Heart left ventricle (tissue), 16 donors: ENCODE data around the gene PPIG. TPM values are rescaled to one million over a fixed set of nuclear protein-coding genes. Genes with fewer than 3 reads are reported as not detected.
"Not testable (repeated sequence)": the region's sequence is repeated elsewhere in the genome, so short reads cannot be mapped to it uniquely, and the experiment has no call there.

Experiments
- ATAC-seq, 4 donors: fragments of 200-7000 bp; cut with Tn5 transposase; one replicate each; pipeline ENCODE4 v1.9.1; 2020 to 2022; ENCODE audit warnings: moderate library complexity in 4 of 4, mild to moderate bottlenecking in 3 of 4, moderate number of reproducible peaks in 1 of 4
- DNase-seq, 5 donors: peaks; one replicate each; pipeline ENCODE4 v3.0.0-alpha.2; 2020
- H3K27ac ChIP-seq, 12 donors: fragments of 200-600 bp; sonication (generic) in 4 of 12; one replicate each; pipeline versions ENCODE4 v1.5.0 to v1.8.0; 2016 to 2022; ENCODE audit warnings: mild to moderate bottlenecking in 2 of 12
- H3K27me3 ChIP-seq, 9 donors: fragments of 200-600 bp; sonication (generic) in 2 of 9; one replicate each; pipeline versions ENCODE4 v1.5.1 to v1.8.0; 2016 to 2022; ENCODE audit warnings: mild to moderate bottlenecking in 3 of 9
- H3K36me3 ChIP-seq, 9 donors: fragments of 200-600 bp; sonication (generic) in 2 of 9; one replicate each; pipeline versions ENCODE4 v1.5.0 to v1.8.0; 2018 to 2022; ENCODE audit warnings: mild to moderate bottlenecking in 2 of 9
- H3K4me1 ChIP-seq, 12 donors: fragments of 200-600 bp; sonication (generic) in 4 of 12; one replicate each; pipeline versions ENCODE4 v1.5.0 to v1.8.0; 2016 to 2022; ENCODE audit warnings: mild to moderate bottlenecking in 3 of 12
- H3K4me3 ChIP-seq, 12 donors: fragments of 200-600 bp; sonication (generic) in 4 of 12; one replicate each; pipeline versions ENCODE4 v1.5.0 to v1.8.0; 2017 to 2022; ENCODE audit warnings: mild to moderate bottlenecking in 9 of 12, moderate library complexity in 4 of 12
- H3K9me3 ChIP-seq, 12 donors: fragments of 200-600 bp; sonication (generic) in 4 of 12; one replicate each; pipeline versions ENCODE4 v1.5.0 to v1.8.0; 2016 to 2022; ENCODE audit warnings: mild to moderate bottlenecking in 1 of 12
- CTCF ChIP-seq, 12 donors: fragments of 200-600 bp; sonication (generic) in 4 of 12; IDR thresholded peaks; one replicate each; pipeline versions ENCODE4 v1.5.0 to v1.8.0; 2018 to 2022; ENCODE audit warnings: antibody characterized with exemption in 12 of 12, mild to moderate bottlenecking in 5 of 12
- POLR2A ChIP-seq, 2 donors: fragments of 450-650 bp; IDR thresholded peaks; one replicate each; pipeline ENCODE4 v1.6.1; 2017; ENCODE audit warnings: antibody characterized with exemption in 2 of 2, mild to moderate bottlenecking in 2 of 2, moderate library complexity in 2 of 2
- WGBS, 4 donors: extraction: QIAGEN DNeasy Blood & Tissue Kit in 2 of 4; methylation state at CpG; one replicate each; pipeline versions ENCODE4 v1.1.5 to v1.1.7; 2013 to 2018; 5-methylcytosine and 5-hydroxymethylcytosine counted together
- intact Hi-C, 10 donors: fragments of 100-400 bp; cut with DNase I; formaldehyde crosslinking; loops; one replicate each; pipeline versions ENCODE4 v1.11.1 to v1.14.2; 2022
- polyA plus RNA-seq, 2 donors: library from polyadenylated mRNA; stranded (reverse); fragments of 200-250 nt; gene quantifications; one replicate each; pipeline ENCODE4 v1.2.3, GENCODE V29; 2013
- total RNA-seq, 9 donors: library from RNA; depleted of rRNA in 2 of 9; stranded (reverse); fragments of >200 nt in 2 of 9; fragmentation: NEBNext Ultra II Directional in 3 of 9; extraction: Animal tissue kit (Norgen Biotek cat#: 25700) in 3 of 9; gene quantifications; one replicate each; pipeline versions ENCODE4 v1.1.0 to v1.2.4, GENCODE V29; 2016 to 2023
- donor health status: ischemic (EF 13 %, LVEDD 7.1; RV severe dilation, severe dysfunction).
- donor health status: healthy with polysubstance abuse.
- donor health status: DM: no; HTN: yes; CAD: no.
- donor health status: DM: no; HTN: no; CAD: no.
- donor health status: ischemic (EF 25% LVEDD 6.9; RV normal size, moderate dysfunction).
- donor health status: ischemic (EF 25% LVEDD 5.7; RV mildly dilated, moderate dysfunction).
- donor health status: healthy.
- donor health status: DM: yes; HTN: yes; CAD: no.
- donor health status: ischemic (EF 35%, LVEDD 5.7; RV mildly dilated, moderate dysfunction).
- donor health status: nonischemic (EF 11% LVEDD 7.7; RV severe dilation, severe dysfunction).
- donor health status: DM: yes; HTN: yes; CAD: no.
- donor health status: PGD.
- donor health status: ischemic (EF 29% LVEDD 5.4; RV normal size, mild dysfunction).
- donor health status: nonischemic (EF 23%, LVEDD 6.1; RV moderate dilation, normal function).

The PPIG gene
- total and polyA plus RNA-seq, 11 donors = 19.9 to 69.6 (median 39.9) TPM

GRCh38 chr2:169579044-169579443 lies 5.1 kb upstream of the PPIG start:
- 58 to 65% (median 62%) methylated on average over 6 of the region's 6 CpGs for WGBS, 4 donors
- no peak overlapping the region for H3K4me3 ChIP-seq
- intact Hi-C loops = no loop called here

GRCh38 chr2:169582552-169583266 lies 1.4 kb upstream of the PPIG start:
- not testable (repeated sequence) for H3K27me3 ChIP-seq, H3K9me3 ChIP-seq, H3K36me3 ChIP-seq, H3K27ac ChIP-seq, DNase-seq, H3K4me3 ChIP-seq, ATAC-seq
- intact Hi-C loops = loop anchor here in 3 of 10 donors (10.0 kb wide), 2 partner anchors 112 to 212 kb away; partner anchors contain the start of genes CFAP210 (in 2 of the 3), PHOSPHO2 (in 2 of the 3) and SSB (in 1 of the 3)
- peaks cover 9 to 28% (median 22%) of the 10 kb centered on the region in 12 donors for H3K4me1 ChIP-seq
- WGBS, 4 donors = 96 to 97% (median 97%) methylated on average over 10 of the region's 10 CpGs

More at GRCh38 chr2:169579044-169579443, 5.1 kb upstream of the PPIG start:
- peaks cover 0 to 4% (median 0%) of the 10 kb centered on the region in 12 donors for H3K9me3 ChIP-seq
- H3K27ac ChIP-seq = no peak overlapping the region
- no peaks in the 10 kb centered on the region for H3K36me3 ChIP-seq
- TF ChIP-seq POLR2A (IDR thresholded peaks at IDR 0.05) = no peak
- TF ChIP-seq CTCF (IDR thresholded peaks at IDR 0.05) = no peak
- ATAC-seq = no peak
- DNase-seq = no peak
- H3K27me3 ChIP-seq = no peaks in the 10 kb centered on the region
- H3K4me1 ChIP-seq = peaks cover 0 to 4% (median 0%) of the 10 kb centered on the region in 12 donors

GRCh38 chr2:169583518-169583917 lies 633 bp upstream of the PPIG start:
- no peaks in the 10 kb centered on the region for H3K36me3 ChIP-seq
- peaks cover 0 to 4% (median 0%) of the 10 kb centered on the region in 12 donors for H3K9me3 ChIP-seq
- 92 to 96% (median 95%) methylated on average over 5 of the region's 5 CpGs for WGBS, 4 donors
- no peaks in the 10 kb centered on the region for H3K27me3 ChIP-seq
- H3K4me1 ChIP-seq = peaks cover 9 to 32% (median 22%) of the 10 kb centered on the region in 12 donors
- ATAC-seq (no peak), DNase-seq (no peak)
- TF ChIP-seq CTCF (IDR thresholded peaks at IDR 0.05) (no peak), POLR2A (IDR thresholded peaks at IDR 0.05) (no peak)
- peak overlapping the region in 5 of 12 donors; percentile 72 to 90 (median 81) for H3K4me3 ChIP-seq
- H3K27ac ChIP-seq = peak overlapping the region in 9 of 12 donors; percentile 94 to 99 (median 97)
- intact Hi-C loops = loop anchor here in 3 of 10 donors (10.0 kb wide), 2 partner anchors 111 to 211 kb away; partner anchors contain the start of genes CFAP210 (in 2 of the 3), PHOSPHO2 (in 2 of the 3) and SSB (in 1 of the 3)

- no peaks in the 10 kb centered on the region for H3K27me3 ChIP-seq
- peaks cover 0 to 4% (median 0%) of the 10 kb centered on the region in 12 donors for H3K9me3 ChIP-seq
- H3K4me3 ChIP-seq = peak overlapping the region; percentile 72 to 98 (median 83)
- TF ChIP-seq CTCF (IDR thresholded peaks at IDR 0.05) = no peak
- no peaks in the 10 kb centered on the region for H3K36me3 ChIP-seq
- H3K4me1 ChIP-seq = peaks cover 9 to 45% (median 24%) of the 10 kb centered on the region in 12 donors
- DNase-seq = no peak
- WGBS, 4 donors = 14 to 18% (median 17%) methylated on average over 7 of the region's 7 CpGs
- H3K27ac ChIP-seq = peak overlapping the region in 9 of 12 donors; percentile 94 to 99 (median 97)
- intact Hi-C loops = loop anchor here in 3 of 10 donors (10.0 kb wide), 2 partner anchors 109 to 209 kb away; partner anchors contain the start of genes CFAP210 (in 2 of the 3), PHOSPHO2 (in 2 of the 3) and SSB (in 1 of the 3)
- no peak for ATAC-seq
Measured at GRCh38 chr2:169585673-169586072, 1.5 kb downstream of the PPIG start.
